Measurements from ENCODE around the gene PRICKLE4. TPM values are rescaled to one million over a fixed set of nuclear protein-coding genes. Genes with fewer than 3 reads are reported as not detected.

Gene PRICKLE4
- total and polyA plus RNA-seq, 2 of the 13 experiments (the other 11 are each of a cell fraction or from before 2014, with no cell fraction given): 0.92 to 1.2 TPM

DNA sequence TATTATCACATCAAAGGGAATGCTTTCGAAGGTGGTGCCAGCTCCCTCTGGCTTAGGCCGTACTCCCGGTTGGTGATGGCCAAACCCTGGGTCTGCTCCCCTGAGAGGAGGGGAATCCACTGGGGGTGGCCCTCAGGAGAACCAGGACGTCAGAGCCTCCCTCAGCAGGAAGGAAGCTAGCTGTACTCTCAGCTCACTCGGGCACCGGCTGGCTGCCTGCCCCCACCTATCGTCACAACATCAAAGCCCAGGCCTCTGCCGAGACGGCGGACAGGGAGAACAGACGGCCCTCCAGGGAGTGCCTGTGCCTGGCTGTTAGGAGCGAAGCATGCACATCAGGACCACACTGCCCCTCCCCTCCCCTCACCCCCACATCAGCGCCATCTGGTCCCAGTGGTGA is 24.2 kb upstream of the PRICKLE4 start (continued):
- TF ChIP-seq, protein P1, sequence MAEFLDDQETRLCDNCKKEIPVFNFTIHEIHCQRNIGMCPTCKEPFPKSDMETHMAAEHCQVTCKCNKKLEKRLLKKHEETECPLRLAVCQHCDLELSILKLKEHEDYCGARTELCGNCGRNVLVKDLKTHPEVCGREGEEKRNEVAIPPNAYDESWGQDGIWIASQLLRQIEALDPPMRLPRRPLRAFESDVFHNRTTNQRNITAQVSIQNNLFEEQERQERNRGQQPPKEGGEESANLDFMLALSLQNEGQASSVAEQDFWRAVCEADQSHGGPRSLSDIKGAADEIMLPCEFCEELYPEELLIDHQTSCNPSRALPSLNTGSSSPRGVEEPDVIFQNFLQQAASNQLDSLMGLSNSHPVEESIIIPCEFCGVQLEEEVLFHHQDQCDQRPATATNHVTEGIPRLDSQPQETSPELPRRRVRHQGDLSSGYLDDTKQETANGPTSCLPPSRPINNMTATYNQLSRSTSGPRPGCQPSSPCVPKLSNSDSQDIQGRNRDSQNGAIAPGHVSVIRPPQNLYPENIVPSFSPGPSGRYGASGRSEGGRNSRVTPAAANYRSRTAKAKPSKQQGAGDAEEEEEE (CRISPR knock-in tag; IDR thresholded peaks at IDR 0.05; ENCODE audit: borderline replicate concordance): no peak
- TF ChIP-seq ELF3 (CRISPR knock-in tag; IDR thresholded peaks at IDR 0.05): peak; percentile 41; the same call in 1 of the 2 replicates
- no peak for TF ChIP-seq RBFOX2 (IDR thresholded peaks at IDR 0.05; ENCODE audit: low read depth, low read length)
- TF ChIP-seq TBX2 (CRISPR knock-in tag; IDR thresholded peaks at IDR 0.05; ENCODE audit: borderline replicate concordance): no peak
- TF ChIP-seq KLF9 (CRISPR knock-in tag; IDR thresholded peaks at IDR 0.05; ENCODE audit: low read depth): no peak
- no peak for TF ChIP-seq KMT2A (CRISPR knock-in tag; IDR thresholded peaks at IDR 0.05)
- TF ChIP-seq PITX1 (CRISPR knock-in tag; IDR thresholded peaks at IDR 0.05): 0 out of 2 replicates have a peak, but pooled peaks have one; percentile 32
- peak; percentile 55; the same call in 1 of the 2 replicates for TF ChIP-seq CCDC6 (CRISPR knock-in tag; IDR thresholded peaks at IDR 0.05)
- TF ChIP-seq ZNF772 (CRISPR knock-in tag; IDR thresholded peaks at IDR 0.05): no peak
- TF ChIP-seq DRAP1 (CRISPR knock-in tag; IDR thresholded peaks at IDR 0.05): no peak
- TF ChIP-seq PBX3 (CRISPR knock-in tag; IDR thresholded peaks at IDR 0.05; ENCODE audit: borderline replicate concordance): no peak
- peak; percentile 60 for TF ChIP-seq ZNF687 (CRISPR knock-in tag; IDR thresholded peaks at IDR 0.05)
- TF ChIP-seq ZNF720 (CRISPR knock-in tag; IDR thresholded peaks at IDR 0.05): no peak
- TF ChIP-seq EEA1 (CRISPR knock-in tag; IDR thresholded peaks at IDR 0.05; ENCODE audit: borderline replicate concordance): no peak
- TF ChIP-seq, protein P2, sequence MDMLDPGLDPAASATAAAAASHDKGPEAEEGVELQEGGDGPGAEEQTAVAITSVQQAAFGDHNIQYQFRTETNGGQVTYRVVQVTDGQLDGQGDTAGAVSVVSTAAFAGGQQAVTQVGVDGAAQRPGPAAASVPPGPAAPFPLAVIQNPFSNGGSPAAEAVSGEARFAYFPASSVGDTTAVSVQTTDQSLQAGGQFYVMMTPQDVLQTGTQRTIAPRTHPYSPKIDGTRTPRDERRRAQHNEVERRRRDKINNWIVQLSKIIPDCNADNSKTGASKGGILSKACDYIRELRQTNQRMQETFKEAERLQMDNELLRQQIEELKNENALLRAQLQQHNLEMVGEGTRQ (IDR thresholded peaks at IDR 0.05; ENCODE audit: low read depth, low read length): no peak
- TF ChIP-seq, protein P2 (CRISPR knock-in tag; IDR thresholded peaks at IDR 0.05; ENCODE audit: borderline replicate concordance): no peak
- TF ChIP-seq CREM (IDR thresholded peaks at IDR 0.05): no peak
- no peak for TF ChIP-seq CREM (CRISPR knock-in tag; IDR thresholded peaks at IDR 0.05)
- TF ChIP-seq ZFP91 (CRISPR knock-in tag; IDR thresholded peaks at IDR 0.05; ENCODE audit: borderline replicate concordance): peak; percentile 37; the same call in 1 of the 2 replicates

Measured in HepG2 (cell line).